WERI-Rb-1 (cell line): ENCODE data around the gene TMEM132E.

Source experiments
- DNase-seq: peaks from one replicate; pipeline ENCODE4 v3.0.0-alpha.2; 2020
- H3K27ac ChIP-seq: fragments of 250-450 bp; sonication (Bioruptor Pico); 2 replicates; pipeline ENCODE4 v1.5.1; 2020; ENCODE audit warnings: mild to moderate bottlenecking, moderate library complexity
- H3K27me3 ChIP-seq: fragments of 250-450 bp; sonication (Bioruptor Pico); 2 replicates; pipeline ENCODE4 v1.5.1; 2021; ENCODE audit warnings: mild to moderate bottlenecking, low read depth, moderate library complexity; ENCODE audit not compliant: insufficient read depth, severe bottlenecking
- H3K36me3 ChIP-seq: fragments of 250-450 bp; sonication (Bioruptor Pico); 2 replicates; pipeline ENCODE4 v1.5.1; 2020; ENCODE audit warnings: mild to moderate bottlenecking, moderate library complexity
- H3K4me3 ChIP-seq: 2 replicates; pipeline ENCODE4 v1.5.1; 2011; ENCODE audit warnings: low read depth, mild to moderate bottlenecking, control low read depth, low read length
- H3K9me3 ChIP-seq: fragments of 250-450 bp; sonication (Bioruptor Pico); 2 replicates; pipeline ENCODE4 v1.5.1; 2021; ENCODE audit warnings: mild to moderate bottlenecking, moderate library complexity; ENCODE audit not compliant: severe bottlenecking
- CTCF ChIP-seq: IDR thresholded peaks from 2 replicates; pipeline ENCODE4 v1.5.1; 2011; ENCODE audit warnings: low read depth, mild to moderate bottlenecking, control low read depth, inconsistent platforms, low read length

TMEM132E gene

DNA sequence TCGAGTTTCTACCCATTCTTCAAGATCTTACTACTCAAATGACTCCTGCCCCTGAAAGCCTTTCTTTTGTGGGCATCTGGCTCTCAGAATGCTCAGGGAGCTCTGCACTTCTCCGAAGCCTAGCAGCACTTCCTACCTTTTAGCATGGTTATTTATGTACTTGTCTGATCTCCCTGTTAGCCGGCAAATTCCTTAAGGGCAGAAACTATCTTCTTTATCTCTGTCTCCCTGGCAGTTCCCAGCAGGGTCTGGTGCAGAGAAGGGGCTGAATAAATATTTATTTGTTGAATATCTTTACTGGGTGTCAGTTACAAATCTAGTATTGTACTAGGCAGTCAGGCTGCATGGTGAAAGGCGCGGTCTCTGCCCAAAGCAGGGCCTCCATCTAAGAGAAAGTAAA lies 30.7 kb downstream of the TMEM132E start:
- no peaks in the 10 kb centered on the region for H3K27me3 ChIP-seq
- H3K36me3 ChIP-seq, result no peaks in the 10 kb centered on the region

DNA sequence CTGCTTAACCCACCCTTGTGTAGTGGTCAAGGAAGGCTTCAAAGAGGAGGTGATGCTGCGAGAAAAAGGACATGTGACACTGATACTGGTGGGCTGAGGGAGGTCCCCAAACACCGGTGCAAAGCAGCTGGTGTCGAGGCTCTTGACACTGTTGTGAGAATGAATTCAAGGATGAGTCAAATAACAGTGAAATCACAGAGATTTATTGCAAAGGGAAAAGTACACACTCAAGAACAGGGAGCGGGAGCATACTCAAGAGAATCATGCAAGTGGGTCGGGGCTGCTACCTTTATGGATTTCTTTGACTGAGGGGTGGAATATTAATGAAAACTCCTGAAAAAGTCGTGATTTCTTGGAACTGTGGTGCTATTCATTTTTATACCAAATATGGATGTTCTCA lies 31.1 kb downstream of the TMEM132E start:
- Histone ChIP-seq H3K36me3 (no peaks in the 10 kb centered on the region), H3K27ac (no peak overlapping the region), H3K9me3 (no peaks in the 10 kb centered on the region), H3K27me3 (no peaks in the 10 kb centered on the region), H3K4me3 (no peak overlapping the region)
- no peak for DNase-seq
- no peak for TF ChIP-seq CTCF

More for the DNA sequence above, 30.7 kb downstream of the TMEM132E start:
- no peak for DNase-seq
- no peak for TF ChIP-seq CTCF
- Histone ChIP-seq H3K27ac (no peak overlapping the region), H3K4me3 (no peak overlapping the region), H3K9me3 (no peaks in the 10 kb centered on the region)

DNA sequence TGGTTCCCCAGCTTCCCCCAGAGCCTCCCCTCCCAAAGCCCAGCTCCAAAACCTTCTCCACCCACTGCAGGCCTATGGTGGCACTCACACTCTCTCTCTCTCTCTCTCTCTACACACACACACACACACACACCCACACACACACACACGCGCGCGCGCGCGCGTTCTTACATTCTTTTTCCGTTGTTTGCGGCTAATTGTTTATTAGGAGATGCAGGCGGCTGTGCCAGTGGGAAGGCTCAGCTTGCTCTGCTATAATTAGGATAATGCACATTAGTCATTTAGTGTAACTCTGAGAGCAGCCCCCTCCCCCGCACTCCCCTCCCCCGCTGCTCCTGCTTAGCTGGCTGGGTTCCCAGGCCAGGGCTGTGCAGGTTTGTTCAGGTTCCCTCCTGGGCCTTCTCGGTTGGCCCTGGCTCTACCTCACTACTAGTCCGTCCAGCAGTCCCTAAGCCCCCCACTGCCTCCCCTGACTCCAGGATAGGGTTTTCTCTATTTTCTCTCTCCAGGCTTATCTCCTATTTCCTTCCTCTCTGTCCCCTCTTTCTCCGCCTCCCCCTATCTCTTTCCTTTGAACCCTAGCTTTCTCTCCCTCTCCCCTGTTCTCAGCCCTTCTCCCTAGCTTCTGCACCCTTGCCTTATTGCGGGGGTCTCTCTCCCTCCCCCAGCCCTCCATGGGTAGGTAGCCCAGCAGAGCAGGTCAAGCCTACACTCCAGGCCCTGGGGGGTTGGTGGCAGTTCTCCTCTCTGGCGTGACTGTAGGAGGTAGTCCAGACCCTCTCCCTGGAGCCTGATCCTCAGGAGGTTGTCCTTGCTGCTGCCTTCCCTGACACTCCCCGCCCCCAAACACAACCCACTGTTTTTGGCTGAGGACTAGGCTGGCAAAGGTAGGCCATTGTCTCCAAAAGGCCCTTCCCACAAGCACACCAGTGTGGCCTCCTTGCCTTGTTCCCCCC lies 34.0 kb downstream of the TMEM132E start:
- H3K27me3 ChIP-seq, result no peaks in the 10 kb centered on the region
- H3K27ac ChIP-seq, result peak overlapping the region; percentile 75
- H3K4me3 ChIP-seq, result no peak overlapping the region
- H3K9me3 ChIP-seq, result no peaks in the 10 kb centered on the region
- no peaks in the 10 kb centered on the region for H3K36me3 ChIP-seq
- no peak for TF ChIP-seq CTCF
- peak; percentile 85 for DNase-seq

GRCh38 chr17:34614698-34615097 lies 35.3 kb downstream of the TMEM132E start:
- H3K27ac ChIP-seq, result peak overlapping the region; percentile 75

DNA sequence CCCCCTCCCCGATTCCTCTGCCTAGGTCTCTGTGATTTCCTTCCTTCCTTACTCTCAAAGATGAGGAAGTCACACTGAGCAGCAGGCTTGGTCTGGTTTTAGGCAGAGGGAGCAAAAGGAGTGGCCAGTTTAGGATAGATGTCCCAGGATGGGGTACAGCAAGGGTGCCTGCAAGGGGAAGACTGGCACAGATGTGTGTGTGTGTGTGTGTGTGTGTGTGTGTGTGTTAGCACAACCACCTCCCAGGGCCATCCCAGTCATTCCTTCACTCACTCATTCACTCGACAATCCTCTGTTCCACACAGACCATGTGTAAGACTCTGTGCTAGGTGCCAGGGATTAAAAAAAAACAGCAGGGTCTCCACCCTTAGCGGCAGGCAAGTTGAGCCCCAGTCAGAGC lies 35.9 kb downstream of the TMEM132E start:
- Histone ChIP-seq H3K36me3 (no peaks in the 10 kb centered on the region), H3K4me3 (no peak overlapping the region), H3K9me3 (no peaks in the 10 kb centered on the region), H3K27me3 (no peaks in the 10 kb centered on the region), H3K27ac (peak overlapping the region; percentile 75)
- peak; percentile 35 for DNase-seq
- TF ChIP-seq CTCF, result no peak

More at GRCh38 chr17:34614698-34615097, 35.3 kb downstream of the TMEM132E start:
- TF ChIP-seq CTCF, result no peak
- Histone ChIP-seq H3K4me3 (no peak overlapping the region), H3K27me3 (no peaks in the 10 kb centered on the region), H3K36me3 (no peaks in the 10 kb centered on the region), H3K9me3 (no peaks in the 10 kb centered on the region)
- peak; percentile 26 for DNase-seq
